Neural progenitor cell (in vitro differentiated cells): ENCODE results near the gene SYT7.

Experiments
- CTCF ChIP-seq: fragments of 200-600 bp; sonication (generic); IDR thresholded peaks from 2 replicates; pipeline ENCODE4 v1.5.1; 2017; ENCODE audit warnings: antibody characterized with exemption, mild to moderate bottlenecking
- EZH2phosphoT487 ChIP-seq: fragments of 200-600 bp; sonication (generic); IDR thresholded peaks from 2 replicates; pipeline ENCODE4 v1.6.1; 2017; ENCODE audit warnings: antibody characterized with exemption

- TF ChIP-seq CTCF (no peak), EZH2phosphoT487 (no peak)
Observed at GRCh38 chr11:61613870-61614269, 33.0 kb upstream of the SYT7 start.
